Ovary (tissue), 3 donors: ENCODE measurements around the gene CFAP97D2.

Experiments
- EP300 ChIP-seq: sonication (generic); formaldehyde crosslinking; IDR thresholded peaks from one replicate; pipeline ENCODE4 v1.6.1; 2017; ENCODE audit warnings: antibody characterized with exemption
- POLR2A ChIP-seq: fragments of 450-650 bp; IDR thresholded peaks from one replicate; pipeline ENCODE4 v1.6.1; 2017; ENCODE audit warnings: antibody characterized with exemption, mild to moderate bottlenecking, moderate library complexity
- TF ChIP-seq, protein P1 (sequence below), 3 donors: fragments of 450-650 bp in 2 of 3; fragments of 200-600 bp in 1 of 3; IDR thresholded peaks; one replicate each; pipeline versions ENCODE4 v1.5.1 to v1.8.0; 2016 to 2022; ENCODE audit warnings: antibody characterized with exemption in 3 of 3, mild to moderate bottlenecking in 1 of 3
- donor health status: DM: no; HTN: no; CAD: no.

DNA sequence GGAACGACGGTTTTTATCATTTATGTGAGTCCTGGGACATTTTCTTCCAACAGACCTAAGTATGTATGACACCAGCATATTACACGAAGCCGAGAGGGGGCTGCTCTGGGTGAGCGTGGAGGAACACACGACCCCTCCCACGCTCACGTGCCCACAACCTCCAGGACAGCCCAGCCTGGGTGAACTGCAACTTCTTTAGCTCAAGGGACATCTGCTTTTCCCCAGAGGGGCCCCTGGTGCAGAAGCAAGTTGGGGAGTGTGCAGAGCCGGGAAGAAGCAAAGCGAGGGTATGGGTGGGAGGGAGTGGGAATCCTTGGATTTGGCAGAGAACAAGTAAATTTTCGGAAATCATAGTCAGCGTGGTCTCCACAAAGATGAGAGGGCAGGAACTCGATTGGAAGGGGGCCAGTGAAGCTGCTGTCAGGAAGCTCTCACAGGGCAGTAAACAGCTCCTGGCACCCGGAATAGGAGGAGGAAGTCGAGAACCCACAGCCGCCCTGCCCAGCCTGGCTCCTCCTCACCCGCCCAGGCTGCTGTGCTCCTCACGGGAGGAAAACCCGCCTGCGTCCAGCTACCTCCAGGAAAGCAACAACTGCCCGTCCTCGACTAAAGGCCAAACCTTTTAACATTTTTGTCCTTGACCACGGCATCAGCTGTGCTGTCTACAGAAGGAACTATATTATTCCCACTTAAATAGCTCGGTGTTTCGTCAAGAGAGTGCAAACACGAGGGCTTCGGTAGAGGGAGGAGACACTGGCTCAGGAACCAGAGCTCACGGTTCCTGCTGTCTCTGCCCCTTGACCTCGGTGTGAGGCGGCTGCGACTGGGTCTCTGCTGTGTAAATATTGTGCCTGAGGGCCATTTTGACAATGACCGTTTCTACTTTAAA is 17.2 kb upstream of the CFAP97D2 start:
- TF ChIP-seq, protein P1, sequence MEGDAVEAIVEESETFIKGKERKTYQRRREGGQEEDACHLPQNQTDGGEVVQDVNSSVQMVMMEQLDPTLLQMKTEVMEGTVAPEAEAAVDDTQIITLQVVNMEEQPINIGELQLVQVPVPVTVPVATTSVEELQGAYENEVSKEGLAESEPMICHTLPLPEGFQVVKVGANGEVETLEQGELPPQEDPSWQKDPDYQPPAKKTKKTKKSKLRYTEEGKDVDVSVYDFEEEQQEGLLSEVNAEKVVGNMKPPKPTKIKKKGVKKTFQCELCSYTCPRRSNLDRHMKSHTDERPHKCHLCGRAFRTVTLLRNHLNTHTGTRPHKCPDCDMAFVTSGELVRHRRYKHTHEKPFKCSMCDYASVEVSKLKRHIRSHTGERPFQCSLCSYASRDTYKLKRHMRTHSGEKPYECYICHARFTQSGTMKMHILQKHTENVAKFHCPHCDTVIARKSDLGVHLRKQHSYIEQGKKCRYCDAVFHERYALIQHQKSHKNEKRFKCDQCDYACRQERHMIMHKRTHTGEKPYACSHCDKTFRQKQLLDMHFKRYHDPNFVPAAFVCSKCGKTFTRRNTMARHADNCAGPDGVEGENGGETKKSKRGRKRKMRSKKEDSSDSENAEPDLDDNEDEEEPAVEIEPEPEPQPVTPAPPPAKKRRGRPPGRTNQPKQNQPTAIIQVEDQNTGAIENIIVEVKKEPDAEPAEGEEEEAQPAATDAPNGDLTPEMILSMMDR (IDR thresholded peaks at IDR 0.05): no peak
- TF ChIP-seq POLR2A (no peak), EP300 (no peak)
